IgD-negative memory B cell (primary cell): ENCODE results near the gene ABO. TPM values are rescaled to one million over a fixed set of nuclear protein-coding genes. Genes with fewer than 3 reads are reported as not detected.
"Not testable (repeated sequence)": the region's sequence is repeated elsewhere in the genome, so short reads cannot be mapped to it uniquely, and the experiment has no call there.

ENCODE experiments used
- H3K27ac Mint-ChIP-seq, 3 donors: one replicate each; pipeline ENCODE4 v1.8.0; 2020 to 2022; ENCODE audit warnings: mild to moderate bottlenecking in 3 of 3, mixed read lengths in 3 of 3, moderate library complexity in 1 of 3
- H3K27me3 Mint-ChIP-seq: one replicate; pipeline ENCODE4 v1.8.0; 2021; ENCODE audit warnings: mixed read lengths
- H3K36me3 Mint-ChIP-seq: one replicate; pipeline ENCODE4 v1.8.0; 2020; ENCODE audit warnings: mild to moderate bottlenecking, mixed read lengths
- H3K4me1 Mint-ChIP-seq, 3 donors: one replicate each; pipeline ENCODE4 v1.8.0; 2020 to 2022; ENCODE audit warnings: mixed read lengths in 3 of 3, mild to moderate bottlenecking in 1 of 3
- H3K4me3 Mint-ChIP-seq, 4 donors: one replicate each; pipeline ENCODE4 v1.8.0; 2020 to 2022; ENCODE audit warnings: mild to moderate bottlenecking in 4 of 4, mixed read lengths in 4 of 4, moderate library complexity in 3 of 4
- H3K9me3 Mint-ChIP-seq, 3 donors: one replicate each; pipeline ENCODE4 v1.8.0; 2020 to 2021; ENCODE audit warnings: mixed read lengths in 3 of 3, mild to moderate bottlenecking in 1 of 3
- polyA plus RNA-seq: library from polyadenylated mRNA; unstranded; fragments of 300-500 nt; fragmentation: Illumina TruSeq; gene quantifications from one replicate; pipeline ENCODE4 v1.2.3, GENCODE V29; 2021

ABO gene
- polyA plus RNA-seq = not detected

- H3K27ac Mint-ChIP-seq = peak within 1 kb of the TSS in 1 of 3 donors; percentile 59
- H3K36me3 Mint-ChIP-seq = peaks cover 1% of the 10 kb centered on the region
- H3K4me1 Mint-ChIP-seq = peaks cover 0 to 6% (median 0%) of the 10 kb centered on the region in 3 donors
- no peaks in the 10 kb centered on the region for H3K9me3 Mint-ChIP-seq
- H3K27me3 Mint-ChIP-seq = peaks cover 40% of the 10 kb centered on the region
- H3K4me3 Mint-ChIP-seq = no peak within 1 kb of the TSS
Measured at GRCh38 chr9:133275105-133276000, at the start of gene ABO. Gene ABO (minus strand): TSS chr9:133275201.

- H3K27me3 Mint-ChIP-seq = peaks cover 2% of the 10 kb centered on the region
- H3K4me3 Mint-ChIP-seq = peak overlapping the region in 1 of 4 donors; percentile 57
- H3K27ac Mint-ChIP-seq = no peak overlapping the region
- H3K9me3 Mint-ChIP-seq = peaks cover 0 to 2% (median 0%) of the 10 kb centered on the region in 3 donors
- H3K4me1 Mint-ChIP-seq = peaks cover 0 to 4% (median 0%) of the 10 kb centered on the region in 3 donors
- H3K36me3 Mint-ChIP-seq = peaks cover 2% of the 10 kb centered on the region
Measured at GRCh38 chr9:133323991-133324703, 49.1 kb upstream of the ABO start.

GRCh38 chr9:133323211-133323610, 48.2 kb upstream of the ABO start:
- H3K27ac Mint-ChIP-seq = no peak overlapping the region

GRCh38 chr9:133322701-133323100, 47.7 kb upstream of the ABO start:
- Mint-ChIP-seq H3K27me3 (peaks cover 6% of the 10 kb centered on the region), H3K4me1 (no peaks in the 10 kb centered on the region), H3K4me3 (no peak overlapping the region), H3K36me3 (peaks cover 2% of the 10 kb centered on the region), H3K9me3 (peaks cover 0 to 2% (median 0%) of the 10 kb centered on the region in 3 donors), H3K27ac (no peak overlapping the region)

More at GRCh38 chr9:133323211-133323610, 48.2 kb upstream of the ABO start:
- peaks cover 2% of the 10 kb centered on the region for H3K27me3 Mint-ChIP-seq
- H3K36me3 Mint-ChIP-seq = peaks cover 2% of the 10 kb centered on the region
- peaks cover 0 to 2% (median 0%) of the 10 kb centered on the region in 3 donors for H3K9me3 Mint-ChIP-seq
- H3K4me1 Mint-ChIP-seq = no peaks in the 10 kb centered on the region
- no peak overlapping the region for H3K4me3 Mint-ChIP-seq

- H3K27me3 Mint-ChIP-seq = peaks cover 6% of the 10 kb centered on the region
- no peak overlapping the region for H3K4me3 Mint-ChIP-seq
- H3K27ac Mint-ChIP-seq = no peak overlapping the region
- peaks cover 0 to 2% (median 0%) of the 10 kb centered on the region in 3 donors for H3K9me3 Mint-ChIP-seq
- no peaks in the 10 kb centered on the region for H3K4me1 Mint-ChIP-seq
- H3K36me3 Mint-ChIP-seq = no peaks in the 10 kb centered on the region
Measured at GRCh38 chr9:133321411-133321935, 46.5 kb upstream of the ABO start.

GRCh38 chr9:133320421-133320881, 45.5 kb upstream of the ABO start:
- Mint-ChIP-seq H3K36me3 (no peaks in the 10 kb centered on the region), H3K9me3 (peaks cover 0 to 2% (median 0%) of the 10 kb centered on the region in 3 donors), H3K27ac (no peak overlapping the region), H3K27me3 (peaks cover 6% of the 10 kb centered on the region), H3K4me1 (no peaks in the 10 kb centered on the region), H3K4me3 (no peak overlapping the region)

GRCh38 chr9:133317551-133317950, 42.5 kb upstream of the ABO start:
- not testable (repeated sequence) for H3K9me3 Mint-ChIP-seq, H3K27ac Mint-ChIP-seq, H3K4me1 Mint-ChIP-seq, H3K36me3 Mint-ChIP-seq, H3K4me3 Mint-ChIP-seq, H3K27me3 Mint-ChIP-seq

GRCh38 chr9:133315997-133316396, 41.0 kb upstream of the ABO start:
- H3K36me3 Mint-ChIP-seq = no peaks in the 10 kb centered on the region
- H3K4me1 Mint-ChIP-seq = no peaks in the 10 kb centered on the region
- no peak overlapping the region for H3K27ac Mint-ChIP-seq
- H3K27me3 Mint-ChIP-seq = peaks cover 4% of the 10 kb centered on the region
- H3K4me3 Mint-ChIP-seq = no peak overlapping the region
- H3K9me3 Mint-ChIP-seq = no peaks in the 10 kb centered on the region

- Mint-ChIP-seq H3K4me1 (no peaks in the 10 kb centered on the region), H3K4me3 (no peak overlapping the region), H3K36me3 (no peaks in the 10 kb centered on the region), H3K9me3 (no peaks in the 10 kb centered on the region), H3K27ac (no peak overlapping the region), H3K27me3 (peaks cover 20% of the 10 kb centered on the region)
Measured at GRCh38 chr9:133309608-133310007, 34.6 kb upstream of the ABO start.

GRCh38 chr9:133307301-133307700, 32.3 kb upstream of the ABO start:
- Mint-ChIP-seq H3K27me3 (peaks cover 20% of the 10 kb centered on the region), H3K4me1 (no peaks in the 10 kb centered on the region), H3K9me3 (no peaks in the 10 kb centered on the region), H3K36me3 (no peaks in the 10 kb centered on the region), H3K4me3 (no peak overlapping the region), H3K27ac (peak overlapping the region in 1 of 3 donors; percentile 33)

- H3K4me1 Mint-ChIP-seq = no peaks in the 10 kb centered on the region
- H3K36me3 Mint-ChIP-seq = no peaks in the 10 kb centered on the region
- no peak overlapping the region for H3K27ac Mint-ChIP-seq
- no peak overlapping the region for H3K4me3 Mint-ChIP-seq
- H3K9me3 Mint-ChIP-seq = no peaks in the 10 kb centered on the region
- H3K27me3 Mint-ChIP-seq = peaks cover 20% of the 10 kb centered on the region
Measured at GRCh38 chr9:133306242-133307204, 31.5 kb upstream of the ABO start.

- H3K9me3 Mint-ChIP-seq = no peaks in the 10 kb centered on the region
- peaks cover 20% of the 10 kb centered on the region for H3K27me3 Mint-ChIP-seq
- no peak overlapping the region for H3K4me3 Mint-ChIP-seq
- no peaks in the 10 kb centered on the region for H3K36me3 Mint-ChIP-seq
- no peaks in the 10 kb centered on the region for H3K4me1 Mint-ChIP-seq
- no peak overlapping the region for H3K27ac Mint-ChIP-seq
Measured at GRCh38 chr9:133305731-133306130, 30.7 kb upstream of the ABO start.

GRCh38 chr9:133304477-133305377, 29.7 kb upstream of the ABO start:
- Mint-ChIP-seq H3K36me3 (no peaks in the 10 kb centered on the region), H3K27me3 (peaks cover 17% of the 10 kb centered on the region), H3K27ac (no peak overlapping the region), H3K9me3 (no peaks in the 10 kb centered on the region), H3K4me1 (no peaks in the 10 kb centered on the region), H3K4me3 (peak overlapping the region in 1 of 4 donors; percentile 33)

GRCh38 chr9:133304158-133304470, 29.1 kb upstream of the ABO start:
- no peak overlapping the region for H3K4me3 Mint-ChIP-seq
- no peaks in the 10 kb centered on the region for H3K4me1 Mint-ChIP-seq
- no peak overlapping the region for H3K27ac Mint-ChIP-seq
- H3K27me3 Mint-ChIP-seq = peaks cover 13% of the 10 kb centered on the region
- no peaks in the 10 kb centered on the region for H3K36me3 Mint-ChIP-seq
- no peaks in the 10 kb centered on the region for H3K9me3 Mint-ChIP-seq
